Measurements from ENCODE around the gene PRKD3. TPM values are rescaled to one million over a fixed set of nuclear protein-coding genes. Genes with fewer than 3 reads are reported as not detected.

PRKD3 gene
- total and polyA plus RNA-seq, 2 of the 13 experiments (the other 11 are each of a cell fraction or from before 2014, with no cell fraction given) = 11.6 to 38.4 TPM

DNA sequence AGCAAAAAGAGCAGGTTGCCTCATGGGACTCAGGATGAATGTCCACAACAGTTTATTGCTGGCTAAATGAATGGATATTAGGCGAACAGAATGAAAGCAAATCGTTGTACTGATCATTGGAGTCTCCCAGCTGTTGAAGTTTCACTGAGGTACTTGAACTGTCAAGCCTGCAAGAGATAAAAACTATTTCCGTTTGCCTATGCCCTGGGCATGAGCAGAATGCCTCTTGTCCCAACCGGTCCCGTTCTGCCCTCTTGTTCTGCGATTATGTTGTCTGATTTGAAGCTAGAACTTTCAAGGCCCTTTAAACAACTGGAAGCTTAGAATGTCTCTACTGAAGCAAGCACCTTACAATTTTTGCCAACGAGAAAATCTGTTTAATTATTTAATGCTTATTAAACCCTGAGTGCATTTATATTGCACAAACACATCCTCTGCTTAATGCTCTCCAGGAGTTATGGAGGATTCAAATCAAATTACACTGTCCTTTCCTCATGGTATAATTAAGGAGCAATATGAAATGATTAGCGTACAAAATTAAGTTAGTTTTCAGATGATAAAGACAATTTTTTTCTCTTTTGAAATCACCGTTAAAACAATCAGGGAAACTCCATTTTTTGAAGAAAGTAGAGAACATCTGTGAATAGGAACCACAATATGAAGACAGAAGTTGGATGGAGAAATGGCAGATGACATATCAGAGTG is 37.5 kb upstream of the PRKD3 start (continued):
- TF ChIP-seq ZNF660 (CRISPR knock-in tag; IDR thresholded peaks at IDR 0.05; ENCODE audit: borderline replicate concordance, low read depth) (no peak), TAF15 (IDR thresholded peaks at IDR 0.05; ENCODE audit: low read depth, low read length, poor library complexity, severe bottlenecking) (no peak), POLR2AphosphoS2 (IDR thresholded peaks at IDR 0.05; ENCODE audit: low read depth, low read length) (no peak)

GRCh38 chr2:37361216-37361815 is 36.7 kb upstream of the PRKD3 start:
- Histone ChIP-seq H3K79me2 (ENCODE audit: insufficient read depth, low read length) (no peaks in the 10 kb centered on the region), H3K4me3 (replicated peaks in 1 of 3; ENCODE audit: insufficient read depth in 1 of 3, low read depth in 2 of 3, low read length in 3 of 3) (no peak overlapping the region), H3K9me3 (ENCODE audit: low read length) (no peaks in the 10 kb centered on the region), H3K9ac (ENCODE audit: insufficient read depth, low read depth, low read length) (no peak overlapping the region), H2AFZ (ENCODE audit: low read length) (no peak overlapping the region), H3K27me3 (ENCODE audit: control insufficient read depth in 1 of 2, insufficient read depth in 2 of 2, low read length in 2 of 2) (peaks cover 0 to 12% of the 10 kb centered on the region in 2 experiments; a peak in 1 of 5 replicates), H4K20me1 (ENCODE audit: insufficient read depth, low read length) (no peaks in the 10 kb centered on the region), H3K4me1 (ENCODE audit: insufficient read depth, low read length) (no peaks in the 10 kb centered on the region), H3K4me2 (ENCODE audit: low read depth, low read length) (no peak overlapping the region), H3K36me3 (replicated peaks in 1 of 2; ENCODE audit: control insufficient read depth in 1 of 2, insufficient read depth in 2 of 2, low read length in 2 of 2) (no peaks in the 10 kb centered on the region), H3K27ac (ENCODE audit: extremely low read length, insufficient read depth, low read length) (no peak overlapping the region)
- TF ChIP-seq TBX3 (IDR thresholded peaks at IDR 0.05; ENCODE audit: borderline replicate concordance) (no peak), ZFP36L1 (CRISPR knock-in tag; IDR thresholded peaks at IDR 0.05) (no peak), ZNF235 (CRISPR knock-in tag; IDR thresholded peaks at IDR 0.05; ENCODE audit: borderline replicate concordance) (no peak), TFDP2 (CRISPR knock-in tag; IDR thresholded peaks at IDR 0.05) (no peak), ZFP36 (IDR thresholded peaks at IDR 0.05; ENCODE audit: borderline replicate concordance, low read depth, low read length, partially characterized antibody) (no peak)
- WGBS (ENCODE audit: low lambda C conversion rate) = 61% methylated on average over 3 of the region's 3 CpGs
- intact Hi-C loops (cut with micrococcal nuclease; ENCODE audit: unreplicated experiment) = no loop called here
- DNase-seq (ENCODE audit: low spot score) (no peak), ATAC-seq (no peak), FAIRE-seq (no peak)
- in situ Hi-C loops (cut with HindIII; ENCODE audit: extremely low pct_ligation_motif_present, low pct_unique_long_range_greater_than_20kb) = no loop called here
- POLR2A ChIA-PET = no interaction called here
- CTCF ChIA-PET (ENCODE audit: low intra/inter-chr PET ratio, low total read pairs) = no interaction called here
- BruUV-seq (replicated peaks) = no TSS peak
